ENCODE measurements around the gene KIZ.
A peak's percentile ranks its signal among the peaks of the same experiment; 100 is the strongest.
"Not testable (repeated sequence)": the region's sequence is repeated elsewhere in the genome, so short reads cannot be mapped to it uniquely, and the experiment has no call there.

KIZ gene

DNA sequence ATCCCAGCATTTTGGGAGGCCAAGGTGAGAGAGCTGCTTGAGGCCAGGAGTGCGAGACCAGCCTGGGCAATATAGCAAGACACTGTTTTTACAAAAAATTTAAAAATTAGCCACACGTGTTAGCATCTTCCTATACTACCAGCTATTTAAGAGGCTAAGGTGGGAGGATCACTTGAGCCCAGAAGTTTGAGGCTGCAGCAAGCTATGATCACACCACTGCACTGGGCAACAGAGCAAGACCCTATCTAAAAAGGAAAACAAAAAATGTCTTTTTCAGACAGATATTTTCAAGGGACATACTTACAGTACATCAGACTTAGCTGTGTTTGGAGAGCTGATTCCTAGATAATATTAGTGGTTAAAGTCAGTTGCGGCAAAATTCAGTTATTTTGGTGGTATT lies 104.3 kb downstream of the KIZ start:
- no peak for DNase-seq (ENCODE audit: low read depth in 2 of 2)

DNA sequence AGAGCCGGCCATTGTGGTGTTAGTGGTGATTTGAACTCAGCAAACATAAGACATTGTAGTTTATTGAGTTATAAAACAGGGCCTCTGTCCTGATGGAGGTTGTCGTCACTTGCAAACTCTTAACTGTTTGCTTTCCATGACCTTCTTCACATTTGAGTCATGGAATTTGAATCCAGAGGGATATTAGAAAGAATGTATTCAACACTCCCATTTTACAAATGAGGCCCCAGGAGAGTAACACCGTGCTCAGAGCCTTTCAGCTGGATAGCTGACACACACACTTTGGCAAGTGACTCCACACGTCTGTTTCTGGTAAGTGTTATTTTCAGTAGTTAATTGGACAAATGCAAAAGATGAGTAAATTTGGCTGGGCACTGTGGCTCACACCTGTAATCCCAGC lies 104.8 kb downstream of the KIZ start:
- DNase-seq (ENCODE audit: low read depth in 2 of 2), result no peak

DNA sequence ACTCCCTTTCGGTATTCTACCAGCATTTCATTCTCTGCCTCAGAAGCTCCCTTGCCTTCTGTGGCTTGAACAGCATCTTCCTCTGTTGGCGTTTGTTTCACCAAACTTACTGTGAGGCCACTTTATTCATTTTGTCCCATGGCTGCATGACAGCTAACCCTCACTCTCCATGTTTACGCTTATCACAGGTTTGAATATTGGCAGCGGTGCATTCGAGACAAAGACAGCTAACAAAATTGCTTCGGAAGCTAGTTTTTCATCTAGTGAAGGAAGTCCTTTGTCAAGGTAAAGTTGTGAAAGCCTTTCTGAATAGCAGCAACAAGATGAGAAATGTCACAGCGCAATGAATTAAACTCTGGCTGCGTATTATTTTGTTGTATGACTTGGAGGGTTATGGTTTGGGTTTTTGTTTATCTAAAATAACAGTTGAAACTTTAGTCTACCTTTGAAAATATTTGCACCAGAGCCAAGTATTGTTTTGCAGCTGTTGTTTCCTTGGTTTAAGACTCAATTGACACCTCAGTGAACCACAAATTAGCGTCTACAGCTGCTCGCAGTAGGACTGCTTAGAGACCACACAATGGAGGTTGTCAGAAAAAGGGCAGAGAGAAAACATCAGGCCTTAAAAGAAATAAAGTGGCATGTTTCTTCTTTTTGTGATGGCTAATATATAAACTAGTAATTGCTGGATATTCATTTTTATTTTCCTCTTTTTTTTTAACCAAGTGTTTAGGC lies 106.8 kb downstream of the KIZ start:
- no peak for DNase-seq (ENCODE audit: low read depth in 2 of 2)

DNA sequence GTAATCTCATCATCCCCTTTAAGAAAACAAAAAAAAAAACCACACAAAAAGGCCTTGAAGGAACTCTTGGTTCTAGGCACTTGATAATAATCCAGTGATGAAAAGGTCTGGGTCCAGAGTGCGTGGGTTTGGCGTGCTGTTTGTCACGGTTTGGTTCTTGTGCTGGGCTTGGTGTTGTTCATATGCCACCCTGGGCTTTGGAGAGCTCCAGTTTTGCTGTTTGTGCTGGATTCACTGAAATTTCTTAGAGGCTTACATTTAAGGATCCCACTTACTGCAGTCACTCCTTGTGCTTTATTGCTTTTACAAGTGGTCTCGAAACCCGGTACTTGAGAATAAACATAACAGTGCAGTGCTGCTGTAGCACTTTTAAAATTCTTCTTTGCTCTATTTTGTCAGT lies 108.4 kb downstream of the KIZ start:
- no peak for DNase-seq (ENCODE audit: low read depth in 2 of 2)

DNA sequence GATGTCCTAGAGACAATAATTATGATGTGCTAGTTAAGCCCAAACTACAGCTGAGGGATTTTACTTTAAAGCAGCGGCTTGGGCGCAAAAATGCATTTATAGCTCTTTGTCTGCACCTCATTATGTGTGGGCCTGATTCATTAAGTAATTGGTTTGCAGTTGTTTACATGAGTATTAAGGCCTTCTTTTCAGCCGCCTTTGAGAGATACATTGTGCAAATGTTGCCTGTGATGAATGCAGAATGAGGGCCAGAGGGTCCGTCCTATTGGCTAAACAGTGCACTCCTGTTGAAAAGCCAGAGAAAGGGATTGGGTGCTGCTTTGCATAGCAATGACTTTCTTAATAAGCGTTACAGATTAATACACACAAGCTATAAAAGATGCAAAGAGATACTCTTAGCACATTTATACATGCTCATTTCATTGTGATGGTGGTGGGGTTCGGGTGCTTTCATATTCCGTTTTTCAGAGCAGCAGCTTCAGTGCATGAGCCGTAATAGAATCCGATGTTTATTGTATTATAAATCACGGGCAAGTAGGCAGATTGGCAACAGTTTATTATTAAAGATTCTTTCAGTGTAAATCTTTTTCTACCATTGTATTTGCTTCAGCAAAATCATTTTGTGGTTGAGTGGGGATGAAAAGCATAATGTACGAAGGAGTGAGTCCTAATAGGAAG lies 109.1 kb downstream of the KIZ start:
- DNase-seq (ENCODE audit: low read depth in 2 of 2), result no peak

DNA sequence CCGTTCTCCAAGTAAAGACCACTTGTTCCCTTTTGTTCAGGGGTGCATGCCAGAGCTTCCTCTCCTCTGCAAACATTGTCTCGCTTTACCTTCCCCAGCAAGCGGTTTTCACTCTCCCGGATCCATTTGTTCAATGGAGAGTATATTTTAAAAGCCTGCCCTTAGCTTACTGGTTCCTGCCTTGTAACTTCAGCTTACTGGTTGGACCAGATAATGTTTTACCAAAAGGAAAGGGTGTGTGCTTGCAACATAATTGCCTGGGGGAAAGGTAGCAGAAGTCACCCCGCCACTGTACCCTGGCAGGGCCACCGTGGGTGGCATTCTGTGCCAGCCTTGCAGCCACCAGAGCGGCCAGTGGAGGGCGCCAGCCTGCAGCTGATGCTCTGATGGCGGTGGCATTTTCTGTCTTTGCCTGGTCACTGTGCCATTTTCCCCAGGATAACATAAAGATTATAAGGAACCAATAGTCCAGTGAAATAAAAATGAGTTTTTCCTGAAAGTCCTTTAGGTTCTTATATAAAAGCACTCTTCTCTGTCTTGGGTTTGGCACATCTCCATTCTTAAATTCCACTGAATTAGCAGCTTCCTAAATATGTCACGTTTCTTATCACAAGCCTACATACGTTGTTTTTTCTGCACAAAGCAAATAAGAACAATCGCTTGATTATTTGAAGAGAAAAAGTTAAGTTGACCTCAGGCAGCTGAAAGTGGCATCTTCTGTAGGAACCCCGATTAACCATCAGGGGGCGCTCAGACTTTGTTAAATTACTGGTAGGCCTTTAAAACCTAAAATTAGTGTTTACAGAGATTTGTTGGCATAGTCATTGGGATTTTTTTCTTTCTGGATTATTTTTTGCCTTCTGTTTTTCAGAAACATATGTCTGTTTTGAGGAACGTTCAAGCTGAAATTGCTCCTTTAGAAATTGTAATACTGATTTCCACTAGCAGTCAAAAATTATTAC lies 109.9 kb downstream of the KIZ start:
- DNase-seq (ENCODE audit: low read depth in 2 of 2), result peak in 1 of 2 donors; percentile 26

DNA sequence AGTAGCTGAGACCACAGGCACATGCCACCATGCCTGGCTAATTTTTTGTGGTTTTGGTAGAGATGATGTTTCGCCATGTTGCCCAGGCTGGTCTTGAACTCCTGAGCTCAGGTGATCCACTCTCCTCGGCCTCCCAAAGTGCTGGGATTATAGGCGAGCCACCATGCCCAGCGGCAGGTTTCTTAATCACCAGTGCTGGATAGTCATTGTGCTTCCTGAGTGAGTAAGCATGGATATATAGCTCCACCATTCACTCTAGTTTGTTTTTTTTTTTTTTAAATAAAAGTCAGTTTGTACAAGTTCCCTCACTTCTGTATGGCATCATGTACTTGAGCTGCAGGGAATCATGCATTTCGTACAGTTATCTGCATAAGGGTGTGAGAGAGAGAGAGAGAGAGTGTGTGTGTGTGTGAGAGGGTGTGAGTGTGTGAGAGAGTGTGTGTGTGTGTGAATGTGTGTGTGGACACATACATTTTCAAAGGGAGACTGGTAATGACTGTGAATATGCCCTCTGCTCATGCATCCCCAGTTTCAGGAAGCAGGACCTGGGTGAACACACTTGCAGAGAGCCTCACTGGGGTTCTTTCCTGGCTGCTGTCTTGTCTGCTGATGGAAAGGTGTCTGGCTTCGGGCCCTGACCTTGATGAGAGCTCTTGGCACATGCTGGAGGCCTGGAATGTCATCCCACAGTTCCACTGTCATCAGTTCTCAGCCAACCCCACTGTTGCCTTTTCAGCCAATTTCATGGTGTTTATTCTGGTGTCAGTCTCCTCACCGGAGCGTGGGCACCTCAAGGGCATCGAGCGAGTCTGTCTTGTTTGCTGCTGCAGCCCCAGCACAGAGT lies 112.3 kb downstream of the KIZ start:
- DNase-seq (ENCODE audit: low read depth in 2 of 2), result no peak

DNA sequence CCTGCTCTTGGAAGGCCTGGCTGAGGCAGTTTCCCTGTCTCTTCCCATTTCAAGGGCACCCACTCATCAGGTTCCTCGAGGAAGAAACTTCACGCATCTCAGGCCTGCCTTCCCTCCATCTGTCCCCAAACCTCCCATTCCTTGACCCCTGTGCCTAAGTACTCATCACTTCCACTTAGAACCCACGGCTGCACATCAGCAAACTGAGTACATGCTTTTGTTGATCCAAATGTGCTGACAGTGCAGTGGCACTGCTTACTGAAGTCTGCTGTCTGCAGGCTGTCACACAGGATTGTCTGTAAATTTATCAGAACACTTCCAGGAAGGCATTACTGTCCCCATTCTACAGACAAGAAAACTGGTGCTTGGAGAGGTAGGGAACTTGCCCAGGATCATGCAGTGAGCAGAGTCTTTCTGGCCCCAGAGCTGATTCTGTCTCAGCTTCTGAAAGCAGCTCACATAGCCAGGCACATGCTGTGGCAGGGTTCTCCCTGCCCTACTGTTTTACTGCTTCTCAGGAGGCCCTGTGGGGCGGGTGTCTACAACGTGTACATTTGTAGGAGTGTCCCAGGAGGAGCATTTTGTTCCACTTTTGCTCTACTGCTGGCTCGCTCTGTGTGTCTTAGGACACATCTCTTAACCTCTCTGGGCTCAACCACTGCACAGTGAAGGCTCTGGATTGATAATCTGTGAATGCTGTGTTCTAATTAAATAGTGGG lies 113.1 kb downstream of the KIZ start:
- no peak for DNase-seq (ENCODE audit: low read depth in 2 of 2)

DNA sequence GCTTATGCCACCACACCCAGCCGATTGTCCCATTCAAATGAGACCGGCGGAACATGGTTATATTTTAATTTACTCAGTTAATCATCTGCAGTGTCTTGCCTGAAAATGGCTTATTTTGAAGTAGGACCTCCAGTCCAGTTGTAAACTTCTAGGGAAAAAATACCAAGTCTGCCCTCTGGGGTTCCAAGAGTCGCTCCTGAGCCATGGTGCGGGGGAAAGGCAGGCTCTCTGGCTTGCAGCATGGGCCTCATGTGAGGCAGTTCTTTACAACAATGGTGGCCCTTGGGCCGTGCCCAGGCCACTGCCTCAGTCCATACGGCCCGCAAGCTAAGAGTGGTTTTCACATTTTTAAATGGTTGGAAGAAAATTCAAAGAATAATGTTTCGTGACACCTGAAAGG lies 114.5 kb downstream of the KIZ start:
- DNase-seq (ENCODE audit: low read depth in 2 of 2), result no peak

DNA sequence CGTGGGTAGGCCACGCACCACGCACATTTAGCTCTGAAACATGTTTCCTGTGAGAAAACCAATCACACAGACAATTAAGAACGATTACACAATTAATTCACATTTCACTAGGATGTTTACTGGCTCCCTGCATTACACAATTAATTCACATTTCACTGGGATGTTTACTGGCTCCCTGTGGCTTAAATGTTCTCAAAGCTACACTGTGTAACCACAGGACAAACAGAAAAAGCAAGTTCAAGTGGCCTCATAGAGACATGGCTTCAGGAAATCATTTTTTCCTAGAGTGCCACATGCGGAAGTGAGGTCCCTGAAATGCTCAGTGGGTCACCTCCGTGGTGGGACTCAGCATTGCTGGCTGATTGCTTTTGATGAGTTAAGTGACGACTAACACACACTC lies 115.5 kb downstream of the KIZ start:
- DNase-seq (ENCODE audit: low read depth in 2 of 2), result no peak

DNA sequence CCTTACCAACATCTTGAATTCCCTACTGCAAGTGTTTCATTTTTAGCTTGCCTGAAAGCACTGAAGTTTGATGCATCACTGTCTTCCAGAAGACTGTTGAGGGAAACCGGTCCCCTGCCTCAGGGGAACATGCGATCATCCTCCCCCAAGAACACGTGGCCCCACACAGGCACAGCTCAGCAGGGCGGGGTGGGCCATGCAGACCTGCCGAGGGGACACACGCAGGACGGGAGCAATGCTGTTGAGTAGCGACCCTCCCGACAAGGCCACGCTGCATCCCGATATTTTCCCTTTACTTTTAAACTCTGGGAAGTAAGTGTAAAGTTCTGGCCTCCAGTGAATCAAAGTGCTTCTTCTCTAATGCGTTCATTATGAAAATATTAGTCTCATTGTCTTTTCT lies 117.9 kb downstream of the KIZ start:
- DNase-seq (ENCODE audit: low read depth in 2 of 2), result no peak

DNA sequence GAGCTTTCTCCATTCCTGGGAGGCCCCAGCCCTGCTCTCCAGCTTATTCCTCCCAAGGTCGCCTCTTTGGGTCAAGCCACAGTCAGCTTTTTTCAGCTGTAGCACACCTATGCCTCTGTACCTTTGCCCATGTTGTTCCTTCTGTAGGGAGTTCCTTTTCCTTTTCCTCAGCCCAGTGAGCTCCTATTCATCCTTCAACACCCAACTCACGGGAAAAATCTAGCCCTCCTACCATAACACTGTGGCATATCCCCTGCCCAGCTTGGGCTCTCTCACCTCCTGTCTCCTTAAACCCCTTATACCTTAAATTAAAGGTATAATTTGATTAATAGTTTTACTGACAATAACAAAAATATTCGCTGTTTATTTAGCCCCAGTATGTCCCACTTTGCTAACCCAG lies 118.9 kb downstream of the KIZ start:
- no peak for DNase-seq (ENCODE audit: low read depth in 2 of 2)

DNA sequence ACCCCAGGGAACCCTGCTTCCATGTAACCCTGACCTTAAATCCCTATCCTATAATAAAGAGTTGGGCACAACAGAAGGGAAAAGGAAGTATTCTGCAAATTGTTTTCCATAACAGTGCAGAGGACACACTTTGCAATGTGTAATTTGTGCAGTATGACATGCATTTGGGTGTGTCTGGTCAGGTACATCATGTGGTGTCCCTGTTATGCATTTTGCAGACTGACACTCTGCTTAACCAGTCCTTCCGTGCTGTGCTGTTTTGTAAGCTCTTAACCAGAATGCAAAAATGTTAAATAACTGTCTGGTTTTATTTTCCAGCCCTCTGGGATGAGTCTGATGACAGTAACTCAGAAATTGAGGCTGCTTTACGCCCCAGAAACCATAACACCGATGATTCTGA lies 120.3 kb downstream of the KIZ start:
- no peak for DNase-seq (ENCODE audit: low read depth in 2 of 2)

DNA sequence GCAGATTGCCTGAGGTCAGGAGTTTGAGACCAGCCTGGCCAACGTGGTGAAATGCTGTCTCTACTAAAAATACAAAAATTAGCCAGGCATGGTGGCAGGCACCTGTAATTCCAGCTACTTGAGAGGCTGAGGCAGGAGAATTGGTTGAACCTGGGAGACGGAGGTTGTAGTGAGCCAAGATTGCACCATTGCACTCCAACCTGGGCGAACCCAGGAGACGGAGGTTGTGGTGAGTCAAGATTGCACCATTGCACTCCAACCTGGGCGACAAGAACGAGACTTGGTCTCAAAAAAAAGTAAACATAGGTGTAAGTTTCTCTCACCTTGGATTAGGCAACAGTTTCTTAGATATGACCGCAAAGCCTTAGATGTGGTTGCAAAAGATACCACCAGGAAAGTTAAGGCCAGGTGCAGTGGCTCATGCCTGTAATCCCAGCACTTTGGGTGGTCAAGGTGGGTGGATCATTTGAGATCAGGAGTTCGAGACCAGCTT lies 121.8 kb downstream of the KIZ start:
- DNase-seq (ENCODE audit: low read depth in 2 of 2), result not testable (repeated sequence)

DNA sequence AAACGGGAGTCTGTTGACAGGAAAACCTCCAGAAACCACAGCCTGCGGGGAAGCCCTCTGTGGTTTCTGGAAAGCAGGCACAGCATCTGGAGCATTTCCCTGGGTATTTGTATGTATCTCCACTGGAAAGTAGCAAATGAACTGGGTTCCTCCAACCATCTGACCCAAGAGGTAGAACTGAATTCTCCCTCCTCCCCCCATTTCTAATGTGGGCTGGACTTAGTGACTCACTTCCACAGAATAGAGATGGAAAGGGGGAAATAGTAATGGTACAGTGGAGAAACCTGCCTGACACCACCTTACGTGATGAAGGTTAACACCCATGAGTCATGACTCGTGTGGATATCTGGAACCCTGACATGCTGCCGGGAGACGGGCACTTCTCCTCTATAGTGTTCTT lies 125.4 kb downstream of the KIZ start:
- DNase-seq (ENCODE audit: low read depth in 2 of 2), result no peak

DNA sequence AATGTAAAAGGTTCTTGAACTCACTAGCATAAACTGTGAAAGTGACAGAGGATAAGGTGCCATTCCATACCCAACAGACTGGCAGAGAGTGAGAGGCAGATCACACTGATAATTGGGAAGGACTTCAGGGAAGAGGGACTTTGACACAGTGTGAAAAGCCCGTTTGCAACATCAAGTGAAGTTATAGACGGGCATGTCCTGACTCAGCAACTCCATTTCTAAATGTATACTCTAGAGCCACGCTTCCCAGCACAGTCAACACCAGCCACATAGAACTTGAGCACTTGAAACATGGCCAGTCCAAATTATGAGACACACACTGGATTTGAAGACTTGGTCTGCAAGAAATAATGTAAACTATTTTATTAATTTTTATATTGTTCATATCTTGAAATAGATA lies 131.3 kb downstream of the KIZ start:
- no peak for DNase-seq (ENCODE audit: low read depth in 2 of 2)

DNA sequence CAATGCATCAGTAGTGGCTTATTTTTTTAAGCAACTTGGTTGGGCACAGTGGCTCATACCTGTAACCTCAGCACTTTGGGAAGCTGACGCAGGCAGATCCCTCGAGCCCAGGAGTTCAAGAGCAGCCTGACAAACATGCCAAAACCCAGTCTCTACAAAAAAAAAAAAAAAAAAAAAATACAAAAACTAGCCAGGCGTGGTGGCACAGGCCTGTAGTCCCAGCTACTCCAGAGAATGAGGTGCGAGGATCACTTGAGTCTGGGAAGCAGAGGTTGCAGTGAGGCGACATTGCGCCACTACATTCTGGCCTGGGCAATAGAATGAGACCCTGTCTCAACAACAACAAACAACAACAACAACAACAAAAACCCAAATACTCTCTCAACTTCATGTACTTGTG lies 132.5 kb downstream of the KIZ start:
- no peak for DNase-seq (ENCODE audit: low read depth in 2 of 2)

DNA sequence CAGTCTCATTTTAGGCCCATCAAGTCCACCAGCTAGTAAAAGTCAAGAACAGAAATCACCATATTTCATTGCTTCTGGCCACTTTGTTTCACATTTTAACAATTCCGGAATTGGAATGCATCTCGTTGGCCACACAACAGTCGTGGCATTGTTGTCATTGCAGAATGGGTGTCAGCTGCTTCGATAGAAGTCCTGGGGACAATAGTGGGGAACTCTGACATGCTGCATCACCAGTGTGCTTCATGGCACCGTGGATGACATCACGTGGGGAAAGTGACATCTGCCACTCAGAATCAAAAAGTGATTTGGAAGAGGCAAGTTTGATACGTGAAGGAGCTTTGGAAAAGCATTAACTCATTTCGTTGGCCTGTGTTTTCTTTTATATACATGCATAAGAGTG lies 133.5 kb downstream of the KIZ start:
- DNase-seq (ENCODE audit: low read depth in 2 of 2), result no peak

DNA sequence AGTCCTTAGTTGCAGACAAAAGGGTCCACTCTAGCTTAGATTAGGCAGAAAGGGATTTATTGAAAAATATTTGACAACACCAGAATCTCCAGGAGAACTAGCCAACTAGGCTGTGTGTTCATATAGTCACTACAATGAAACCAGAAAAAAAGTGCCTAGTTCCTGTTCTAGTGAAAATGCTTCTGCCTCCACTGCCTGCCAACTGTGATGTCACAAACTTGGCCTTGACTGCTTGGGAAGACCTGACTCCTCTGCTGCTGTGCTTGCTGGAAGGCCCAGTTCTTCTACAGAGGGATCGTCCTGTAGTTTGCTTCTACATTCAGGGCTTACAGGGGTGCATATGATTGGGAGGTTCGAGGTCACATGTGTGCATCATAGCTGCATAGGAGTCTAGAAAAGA lies 136.9 kb downstream of the KIZ start:
- DNase-seq (ENCODE audit: low read depth in 2 of 2), result no peak

DNA sequence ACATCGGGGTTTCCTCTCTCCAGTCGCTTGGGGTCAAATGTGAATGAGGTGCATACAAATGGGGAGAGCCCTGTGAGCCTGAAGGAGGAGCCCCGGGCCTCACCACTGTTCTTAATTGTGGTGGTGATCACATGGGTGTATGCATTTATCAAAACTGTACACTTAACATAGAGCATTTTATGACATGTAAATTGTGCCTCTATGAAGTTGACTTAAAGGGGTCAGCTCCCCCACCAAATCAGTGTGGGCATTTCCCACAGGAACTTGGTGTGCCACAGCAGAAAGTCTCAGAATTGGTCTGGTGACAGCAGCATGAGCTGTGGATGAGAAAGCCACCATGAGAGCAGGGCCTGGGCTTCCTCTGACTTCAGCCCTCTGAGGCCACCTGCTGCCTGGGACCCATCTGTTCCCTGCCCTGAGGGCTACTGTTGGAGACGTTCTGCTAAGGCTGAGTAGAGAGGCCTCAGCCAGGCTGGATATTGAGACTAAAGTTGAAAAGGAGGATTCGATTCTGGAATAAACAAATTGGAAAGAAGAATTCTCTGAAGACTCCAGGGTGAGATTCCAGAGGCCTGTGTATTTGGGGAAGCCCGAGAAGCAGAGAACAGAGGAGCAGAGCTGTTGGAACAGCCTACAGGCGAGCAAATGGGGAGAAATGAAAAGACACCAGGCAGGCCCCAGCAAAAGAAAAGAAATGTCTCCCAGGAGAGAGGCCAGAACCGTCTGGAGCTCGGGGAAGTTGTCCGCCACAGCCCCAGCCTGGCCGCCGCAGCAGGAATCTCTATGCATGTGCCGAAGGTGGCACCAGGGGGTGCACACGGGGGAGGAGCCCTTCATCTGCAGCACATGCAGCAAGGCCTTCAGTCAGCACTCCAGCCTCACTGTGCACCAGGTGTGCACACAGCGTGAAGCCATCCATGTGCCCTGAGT lies 139.6 kb downstream of the KIZ start:
- DNase-seq (ENCODE audit: low read depth in 2 of 2), result no peak

Data from stimulated activated CD8-positive, alpha-beta memory T cell treated with anti-CD3 and anti-CD28 coated beads, Interleukin-15, amount 100 ng/mL, for 4 hours (primary cell).